ENCODE data around the gene KRTAP12-1.

DNA sequence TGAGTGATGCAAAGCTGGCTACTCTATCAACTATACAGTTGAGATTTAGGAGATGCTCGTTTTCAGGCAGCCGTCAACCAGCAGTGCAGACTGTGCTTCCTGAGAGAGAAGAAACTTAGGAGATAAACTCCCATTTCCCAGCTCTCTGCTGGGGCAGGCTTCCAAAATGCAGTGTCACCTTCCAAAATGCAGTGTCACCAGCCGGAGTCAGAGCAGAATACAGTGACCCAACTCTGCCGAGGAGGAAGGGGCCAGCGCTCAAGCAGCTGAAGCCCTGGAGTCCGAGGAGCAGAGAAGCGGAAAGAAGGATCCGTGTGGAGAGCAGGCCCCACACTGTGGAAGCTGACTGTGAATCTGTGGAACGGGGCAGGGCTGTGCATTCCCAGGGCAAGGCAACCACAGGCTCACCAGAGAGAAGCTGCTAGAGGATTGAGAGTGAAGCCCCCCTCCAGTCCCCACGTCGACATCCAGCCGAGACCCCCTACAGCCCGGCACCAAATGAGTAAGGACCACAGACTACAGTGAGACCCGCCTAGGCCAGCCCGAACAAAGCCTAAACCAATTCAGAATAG lies 703 bp upstream of the KRTAP12-1 start:
- no peak for TF ChIP-seq CTCF (conservative IDR thresholded peaks at IDR 0.05)
- TF ChIP-seq EZH2 (IDR thresholded peaks at IDR 0.05; ENCODE audit: low read depth), result no peak
